ENCODE measurements around the gene IFT172.
"Not testable (repeated sequence)": the region's sequence is repeated elsewhere in the genome, so short reads cannot be mapped to it uniquely, and the experiment has no call there.

The IFT172 gene

GRCh38 chr2:27427863-27428212 is 61.7 kb downstream of the IFT172 start:
- DNase-seq (ENCODE audit: extremely low read depth in 1 of 2, low read depth in 1 of 2) = no peak

- not testable (repeated sequence) for DNase-seq (ENCODE audit: extremely low read depth in 1 of 2, low read depth in 1 of 2)
Observed at GRCh38 chr2:27425039-27425438, 64.5 kb downstream of the IFT172 start.

- no peak for DNase-seq (ENCODE audit: extremely low read depth in 1 of 2, low read depth in 1 of 2)
Observed at GRCh38 chr2:27422958-27423357, 66.6 kb downstream of the IFT172 start.

GRCh38 chr2:27421660-27422250 is 67.8 kb downstream of the IFT172 start:
- no peak for DNase-seq (ENCODE audit: extremely low read depth in 1 of 2, low read depth in 1 of 2)

GRCh38 chr2:27420996-27421395 is 68.5 kb downstream of the IFT172 start:
- DNase-seq (ENCODE audit: extremely low read depth in 1 of 2, low read depth in 1 of 2) = no peak

GRCh38 chr2:27416151-27416550 is 73.4 kb downstream of the IFT172 start:
- no peak for DNase-seq (ENCODE audit: extremely low read depth in 1 of 2, low read depth in 1 of 2)

- no peak for DNase-seq (ENCODE audit: extremely low read depth in 1 of 2, low read depth in 1 of 2)
Observed at GRCh38 chr2:27412419-27413152, 77.0 kb downstream of the IFT172 start.

GRCh38 chr2:27409321-27410073 is 80.0 kb downstream of the IFT172 start, which contains the start of gene PPM1G:
PPM1G (minus strand) TSS chr2:27409591; CDS start chr2:27409422, 169 bp downstream.
- DNase-seq (ENCODE audit: extremely low read depth in 1 of 2, low read depth in 1 of 2) = peak; percentile 85 to 97

- no peak for DNase-seq (ENCODE audit: extremely low read depth in 1 of 2, low read depth in 1 of 2)
Observed at GRCh38 chr2:27408601-27409320, 80.8 kb downstream of the IFT172 start.

- no peak for DNase-seq (ENCODE audit: extremely low read depth in 1 of 2, low read depth in 1 of 2)
Observed at GRCh38 chr2:27407798-27408491, 81.6 kb downstream of the IFT172 start.

- DNase-seq (ENCODE audit: extremely low read depth in 1 of 2, low read depth in 1 of 2) = no peak
Observed at GRCh38 chr2:27400348-27401135, 89.0 kb downstream of the IFT172 start.

GRCh38 chr2:27398962-27399361 is 90.6 kb downstream of the IFT172 start:
- DNase-seq (ENCODE audit: extremely low read depth in 1 of 2, low read depth in 1 of 2) = no peak

All from activated CD8-positive, alpha-beta memory T cell treated with anti-CD3 and anti-CD28 coated beads for 1 hour (primary cell).